ENCODE data around the gene WSCD1.

DNA sequence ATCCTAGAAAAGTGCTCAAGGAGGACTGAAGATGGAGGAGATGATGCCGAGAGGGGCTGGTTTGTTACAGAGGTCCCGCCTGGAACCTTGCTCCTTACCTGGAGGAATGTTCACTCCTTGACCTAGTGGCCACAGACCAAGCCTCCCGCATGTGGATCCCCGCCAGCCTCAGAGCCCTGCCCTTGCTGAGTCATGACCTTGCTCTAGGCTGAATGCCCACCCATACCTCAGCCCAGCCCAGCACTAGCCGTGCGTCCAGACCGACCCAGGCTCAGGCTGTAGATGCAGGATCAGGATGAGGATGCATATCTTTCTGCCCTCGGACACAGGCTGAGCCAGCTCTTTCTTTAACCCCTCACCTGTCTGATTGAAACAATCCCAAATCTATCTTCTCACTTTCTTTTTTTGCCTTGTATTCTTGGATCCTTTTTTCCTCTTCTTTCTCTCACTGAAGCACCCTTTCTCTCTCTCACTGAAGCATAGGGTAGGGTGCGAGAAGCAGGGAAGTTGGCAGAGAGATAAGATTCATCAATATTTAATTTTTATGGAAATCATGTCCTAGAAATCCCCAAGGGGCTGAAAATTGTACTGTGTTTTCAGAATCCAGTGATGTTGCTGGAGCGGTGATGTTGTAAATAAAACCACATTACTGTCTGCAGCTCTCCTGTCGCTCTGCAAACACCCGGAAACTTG lies 34.9 kb downstream of the WSCD1 start:
- TF ChIP-seq, protein P1, sequence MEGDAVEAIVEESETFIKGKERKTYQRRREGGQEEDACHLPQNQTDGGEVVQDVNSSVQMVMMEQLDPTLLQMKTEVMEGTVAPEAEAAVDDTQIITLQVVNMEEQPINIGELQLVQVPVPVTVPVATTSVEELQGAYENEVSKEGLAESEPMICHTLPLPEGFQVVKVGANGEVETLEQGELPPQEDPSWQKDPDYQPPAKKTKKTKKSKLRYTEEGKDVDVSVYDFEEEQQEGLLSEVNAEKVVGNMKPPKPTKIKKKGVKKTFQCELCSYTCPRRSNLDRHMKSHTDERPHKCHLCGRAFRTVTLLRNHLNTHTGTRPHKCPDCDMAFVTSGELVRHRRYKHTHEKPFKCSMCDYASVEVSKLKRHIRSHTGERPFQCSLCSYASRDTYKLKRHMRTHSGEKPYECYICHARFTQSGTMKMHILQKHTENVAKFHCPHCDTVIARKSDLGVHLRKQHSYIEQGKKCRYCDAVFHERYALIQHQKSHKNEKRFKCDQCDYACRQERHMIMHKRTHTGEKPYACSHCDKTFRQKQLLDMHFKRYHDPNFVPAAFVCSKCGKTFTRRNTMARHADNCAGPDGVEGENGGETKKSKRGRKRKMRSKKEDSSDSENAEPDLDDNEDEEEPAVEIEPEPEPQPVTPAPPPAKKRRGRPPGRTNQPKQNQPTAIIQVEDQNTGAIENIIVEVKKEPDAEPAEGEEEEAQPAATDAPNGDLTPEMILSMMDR (conservative IDR thresholded peaks at IDR 0.05; ENCODE audit: low read depth, low read length) = no peak
- TF ChIP-seq EZH2phosphoT487 (IDR thresholded peaks at IDR 0.05; ENCODE audit: borderline replicate concordance, low read length) (no peak), EZH2 (IDR thresholded peaks at IDR 0.05; ENCODE audit: low read length, unreplicated experiment) (no peak)
